ENCODE measurements around the gene UBR2.

DNA sequence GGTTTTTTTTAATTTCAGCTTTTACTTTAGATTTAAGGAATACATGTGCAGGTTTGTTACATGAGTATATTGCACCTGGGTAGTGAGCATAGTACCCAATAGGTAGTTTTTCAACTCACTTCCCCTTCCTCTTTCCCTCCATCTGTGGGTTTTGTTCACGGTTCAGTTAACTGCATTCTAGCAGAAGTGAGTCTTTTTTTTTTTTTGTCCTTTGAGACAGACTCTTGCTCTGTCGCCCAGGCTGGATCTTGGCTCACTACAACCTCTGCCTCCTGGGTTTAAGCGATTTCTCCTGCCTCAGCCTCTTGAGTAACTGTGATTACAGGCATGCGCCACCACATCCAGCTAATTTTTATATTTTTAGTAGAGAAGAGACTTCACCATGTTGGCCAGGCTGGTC lies 8.7 kb downstream of the UBR2 start:
- TF ChIP-seq CTCF (IDR thresholded peaks at IDR 0.05) = no peak
- no peak for TF ChIP-seq POLR2A (IDR thresholded peaks at IDR 0.05)

All from thyroid gland (tissue), 4 donors.